Measurements from ENCODE around the gene TAOK1. TPM values are rescaled to one million over a fixed set of nuclear protein-coding genes. Genes with fewer than 3 reads are reported as not detected.

The TAOK1 gene
- total RNA-seq, 1 experiment from 2014 or later, result 87.1 TPM

- peak; percentile 86 for ATAC-seq
- Mint-ChIP-seq H3K9me3 (no peaks in the 10 kb centered on the region), H3K4me1 (peaks cover 17% of the 10 kb centered on the region), H3K4me3 (no peak overlapping the region), H3K27ac (peak overlapping the region; percentile 28; the same call in 1 of the 2 replicates), H3K36me3 (peaks cover 38% of the 10 kb centered on the region), H3K27me3 (ENCODE audit: low read depth) (no peaks in the 10 kb centered on the region)
- ChIA-PET POLR2A (interaction anchor here (2.0 kb wide), 1 partner anchor 11 kb away, joined by 12 read pairs; no protein-coding TSS in a partner anchor), CTCF (interaction anchor here (0.6 to 4.5 kb wide), 15 partner anchors 7 to 312 kb away, joined by 3 to 72 read pairs (median 4); partner anchors contain the start of gene ANKRD13B)
- peak; percentile 86 for DNase-seq (ENCODE audit: low spot score)
- no peak for TF ChIP-seq ZNF121 (CRISPR knock-in tag; IDR thresholded peaks at IDR 0.05)
- TF ChIP-seq KAT7 (CRISPR knock-in tag; IDR thresholded peaks at IDR 0.05; ENCODE audit: borderline replicate concordance), result no peak
- TF ChIP-seq, protein P1, sequence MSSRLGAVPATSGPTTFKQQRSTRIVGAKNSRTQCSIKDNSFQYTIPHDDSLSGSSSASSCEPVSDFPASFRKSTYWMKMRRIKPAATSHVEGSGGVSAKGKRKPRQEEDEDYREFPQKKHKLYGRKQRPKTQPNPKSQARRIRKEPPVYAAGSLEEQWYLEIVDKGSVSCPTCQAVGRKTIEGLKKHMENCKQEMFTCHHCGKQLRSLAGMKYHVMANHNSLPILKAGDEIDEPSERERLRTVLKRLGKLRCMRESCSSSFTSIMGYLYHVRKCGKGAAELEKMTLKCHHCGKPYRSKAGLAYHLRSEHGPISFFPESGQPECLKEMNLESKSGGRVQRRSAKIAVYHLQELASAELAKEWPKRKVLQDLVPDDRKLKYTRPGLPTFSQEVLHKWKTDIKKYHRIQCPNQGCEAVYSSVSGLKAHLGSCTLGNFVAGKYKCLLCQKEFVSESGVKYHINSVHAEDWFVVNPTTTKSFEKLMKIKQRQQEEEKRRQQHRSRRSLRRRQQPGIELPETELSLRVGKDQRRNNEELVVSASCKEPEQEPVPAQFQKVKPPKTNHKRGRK (CRISPR knock-in tag; IDR thresholded peaks at IDR 0.05; ENCODE audit: borderline replicate concordance), result no peak
- TF ChIP-seq NR2C2 (CRISPR knock-in tag; IDR thresholded peaks at IDR 0.05), result no peak
- TF ChIP-seq TEAD4 (CRISPR knock-in tag; IDR thresholded peaks at IDR 0.05), result no peak
- TF ChIP-seq, protein P2, sequence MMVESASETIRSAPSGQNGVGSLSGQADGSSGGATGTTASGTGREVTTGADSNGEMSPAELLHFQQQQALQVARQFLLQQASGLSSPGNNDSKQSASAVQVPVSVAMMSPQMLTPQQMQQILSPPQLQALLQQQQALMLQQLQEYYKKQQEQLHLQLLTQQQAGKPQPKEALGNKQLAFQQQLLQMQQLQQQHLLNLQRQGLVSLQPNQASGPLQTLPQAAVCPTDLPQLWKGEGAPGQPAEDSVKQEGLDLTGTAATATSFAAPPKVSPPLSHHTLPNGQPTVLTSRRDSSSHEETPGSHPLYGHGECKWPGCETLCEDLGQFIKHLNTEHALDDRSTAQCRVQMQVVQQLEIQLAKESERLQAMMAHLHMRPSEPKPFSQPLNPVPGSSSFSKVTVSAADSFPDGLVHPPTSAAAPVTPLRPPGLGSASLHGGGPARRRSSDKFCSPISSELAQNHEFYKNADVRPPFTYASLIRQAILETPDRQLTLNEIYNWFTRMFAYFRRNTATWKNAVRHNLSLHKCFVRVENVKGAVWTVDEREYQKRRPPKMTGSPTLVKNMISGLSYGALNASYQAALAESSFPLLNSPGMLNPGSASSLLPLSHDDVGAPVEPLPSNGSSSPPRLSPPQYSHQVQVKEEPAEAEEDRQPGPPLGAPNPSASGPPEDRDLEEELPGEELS (CRISPR knock-in tag; IDR thresholded peaks at IDR 0.05), result 0 out of 2 replicates have a peak, but pooled peaks have one; percentile 51
- TF ChIP-seq, protein P3, sequence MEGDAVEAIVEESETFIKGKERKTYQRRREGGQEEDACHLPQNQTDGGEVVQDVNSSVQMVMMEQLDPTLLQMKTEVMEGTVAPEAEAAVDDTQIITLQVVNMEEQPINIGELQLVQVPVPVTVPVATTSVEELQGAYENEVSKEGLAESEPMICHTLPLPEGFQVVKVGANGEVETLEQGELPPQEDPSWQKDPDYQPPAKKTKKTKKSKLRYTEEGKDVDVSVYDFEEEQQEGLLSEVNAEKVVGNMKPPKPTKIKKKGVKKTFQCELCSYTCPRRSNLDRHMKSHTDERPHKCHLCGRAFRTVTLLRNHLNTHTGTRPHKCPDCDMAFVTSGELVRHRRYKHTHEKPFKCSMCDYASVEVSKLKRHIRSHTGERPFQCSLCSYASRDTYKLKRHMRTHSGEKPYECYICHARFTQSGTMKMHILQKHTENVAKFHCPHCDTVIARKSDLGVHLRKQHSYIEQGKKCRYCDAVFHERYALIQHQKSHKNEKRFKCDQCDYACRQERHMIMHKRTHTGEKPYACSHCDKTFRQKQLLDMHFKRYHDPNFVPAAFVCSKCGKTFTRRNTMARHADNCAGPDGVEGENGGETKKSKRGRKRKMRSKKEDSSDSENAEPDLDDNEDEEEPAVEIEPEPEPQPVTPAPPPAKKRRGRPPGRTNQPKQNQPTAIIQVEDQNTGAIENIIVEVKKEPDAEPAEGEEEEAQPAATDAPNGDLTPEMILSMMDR (IDR thresholded peaks at IDR 0.05), result peak; percentile 68
- no peak for TF ChIP-seq SMAD3 (CRISPR knock-in tag; IDR thresholded peaks at IDR 0.05; ENCODE audit: borderline replicate concordance)
- no peak for TF ChIP-seq FOXJ3 (CRISPR knock-in tag; IDR thresholded peaks at IDR 0.05; ENCODE audit: borderline replicate concordance)
- TF ChIP-seq SMAD4 (CRISPR knock-in tag; IDR thresholded peaks at IDR 0.05), result no peak
- TF ChIP-seq ZBTB21 (CRISPR knock-in tag; IDR thresholded peaks at IDR 0.05; ENCODE audit: borderline replicate concordance), result peak; percentile 40; the same call in 1 of the 2 replicates
- TF ChIP-seq PRDM15 (CRISPR knock-in tag; IDR thresholded peaks at IDR 0.05), result no peak
- TF ChIP-seq, protein P4, sequence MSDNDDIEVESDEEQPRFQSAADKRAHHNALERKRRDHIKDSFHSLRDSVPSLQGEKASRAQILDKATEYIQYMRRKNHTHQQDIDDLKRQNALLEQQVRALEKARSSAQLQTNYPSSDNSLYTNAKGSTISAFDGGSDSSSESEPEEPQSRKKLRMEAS (CRISPR knock-in tag; IDR thresholded peaks at IDR 0.05), result peak; percentile 91
- TF ChIP-seq SP1 (CRISPR knock-in tag; conservative IDR thresholded peaks at IDR 0.05), result 0 out of 2 replicates have a peak, but pooled peaks have one; percentile 55
- TF ChIP-seq USF1 (CRISPR knock-in tag; IDR thresholded peaks at IDR 0.05), result 0 out of 2 replicates have a peak, but pooled peaks have one; percentile 45
- TF ChIP-seq ZNF219 (CRISPR knock-in tag; IDR thresholded peaks at IDR 0.05; ENCODE audit: borderline replicate concordance), result no peak
- no peak for TF ChIP-seq ATF1 (CRISPR knock-in tag; IDR thresholded peaks at IDR 0.05)
- TF ChIP-seq CREB1 (CRISPR knock-in tag; IDR thresholded peaks at IDR 0.05), result no peak
- no peak for TF ChIP-seq E2F5 (CRISPR knock-in tag; IDR thresholded peaks at IDR 0.05)
- peak; percentile 67 for TF ChIP-seq USF2 (CRISPR knock-in tag; IDR thresholded peaks at IDR 0.05)
- no peak for TF ChIP-seq TCF7 (CRISPR knock-in tag; IDR thresholded peaks at IDR 0.05; ENCODE audit: low read depth)
- TF ChIP-seq TP53 (CRISPR knock-in tag; IDR thresholded peaks at IDR 0.05), result 0 out of 2 replicates have a peak, but pooled peaks have one; percentile 84
- TF ChIP-seq NR3C1 (CRISPR knock-in tag; conservative IDR thresholded peaks at IDR 0.05; ENCODE audit: low read depth), result no peak
- TF ChIP-seq FOXP1 (CRISPR knock-in tag; IDR thresholded peaks at IDR 0.05; ENCODE audit: borderline replicate concordance), result peak; percentile 34; the same call in 1 of the 2 replicates
These were observed 190.0 kb downstream of the TAOK1 start for GRCh38 chr17:29579866-29580771.
